CD4-positive, alpha-beta memory T cell (primary cell): Measurements from ENCODE around the gene NSD1. TPM values are rescaled to one million over a fixed set of nuclear protein-coding genes. Genes with fewer than 3 reads are reported as not detected.

Source experiments
- CTCF ChIA-PET: fragments of 350-600 bp; sonication (Branson Sonifier 250); formaldehyde crosslinking; loops from one replicate; lab custom pipeline; 2021; ENCODE audit warnings: inconsistent platforms; ENCODE audit not compliant: partially characterized antibody; lab: Charles Lee
- POLR2A ChIA-PET: fragments of 350-600 bp; sonication (Branson Sonifier 250); formaldehyde crosslinking; loops from one replicate; lab custom pipeline; 2021; ENCODE audit not compliant: partially characterized antibody; lab: Charles Lee
- DNase-seq, 5 donors: peaks; one replicate each; pipeline versions ENCODE4 v3.0.0 to v3.0.0-alpha.2; 2020 to 2022; ENCODE audit warnings: mixed read lengths in 1 of 5
- H3K27ac ChIP-seq: one replicate; pipeline ENCODE4 v1.7.0; 2013; ENCODE audit warnings: low read depth, low read length
- H3K27me3 ChIP-seq: 2 replicates; pipeline ENCODE4 v1.7.0; 2013; ENCODE audit warnings: mild to moderate bottlenecking, low read length, moderate library complexity; ENCODE audit not compliant: insufficient read depth
- H3K36me3 ChIP-seq: 2 replicates; pipeline ENCODE4 v1.7.0; 2013; ENCODE audit warnings: mild to moderate bottlenecking, low read length, moderate library complexity; ENCODE audit not compliant: insufficient read depth
- H3K4me1 ChIP-seq: 2 replicates; pipeline ENCODE4 v1.7.0; 2013; ENCODE audit warnings: mild to moderate bottlenecking, low read length, moderate library complexity; ENCODE audit not compliant: insufficient read depth
- H3K4me3 ChIP-seq, 2 donors: one replicate each; pipeline ENCODE4 v1.7.0; 2013; ENCODE audit warnings: low read length in 2 of 2, mild to moderate bottlenecking in 1 of 2
- H3K9me3 ChIP-seq, 2 donors: one replicate each; pipeline ENCODE4 v1.7.0; 2013; ENCODE audit warnings: low read length in 2 of 2, control low read depth in 1 of 2; ENCODE audit not compliant: control insufficient read depth in 1 of 2
- H3K27ac Mint-ChIP-seq, 7 donors: one replicate each; pipeline ENCODE4 v1.8.0; 2020 to 2021; ENCODE audit warnings: mixed read lengths in 7 of 7, mild to moderate bottlenecking in 6 of 7, inconsistent platforms in 3 of 7, moderate library complexity in 3 of 7
- H3K27me3 Mint-ChIP-seq, 2 donors: one replicate each; pipeline ENCODE4 v1.8.0; 2020 to 2021; ENCODE audit warnings: mixed read lengths in 2 of 2
- H3K36me3 Mint-ChIP-seq, 2 donors: one replicate each; pipeline ENCODE4 v1.8.0; 2020 to 2021; ENCODE audit warnings: mixed read lengths in 2 of 2, inconsistent platforms in 1 of 2, mild to moderate bottlenecking in 1 of 2
- H3K4me1 Mint-ChIP-seq, 4 donors: one replicate each; pipeline ENCODE4 v1.8.0; 2020 to 2021; ENCODE audit warnings: mixed read lengths in 4 of 4, mild to moderate bottlenecking in 1 of 4
- H3K4me3 Mint-ChIP-seq, 8 donors: one replicate each; pipeline ENCODE4 v1.8.0; 2020 to 2021; ENCODE audit warnings: mixed read lengths in 8 of 8, mild to moderate bottlenecking in 7 of 8, moderate library complexity in 6 of 8, inconsistent platforms in 3 of 8
- H3K9me3 Mint-ChIP-seq, 8 donors: one replicate each; pipeline ENCODE4 v1.8.0; 2020 to 2021; ENCODE audit warnings: mixed read lengths in 8 of 8, mild to moderate bottlenecking in 5 of 8, inconsistent platforms in 3 of 8, moderate library complexity in 1 of 8
- intact Hi-C: fragments of 100-400 bp; cut with micrococcal nuclease; formaldehyde crosslinking; loops from one replicate; pipeline ENCODE4 v1.15.1; 2023
- polyA plus RNA-seq, 2 donors: library from polyadenylated mRNA; unstranded; fragments of 300-500 nt; fragmentation: Illumina TruSeq; gene quantifications; one replicate each; pipeline ENCODE4 v1.2.3, GENCODE V29; 2021
- total RNA-seq, 2 experiments: library from RNA; stranded (reverse); gene quantifications; one replicate each; pipeline ENCODE4 v1.2.3, GENCODE V29; 2021

Gene NSD1
- total and polyA plus RNA-seq, 4 experiments from 2014 or later = 14.3 to 122 (median 90.0) TPM

- H3K4me1 ChIP-seq = peaks cover 65% of the 10 kb centered on the region
- H3K4me3 Mint-ChIP-seq = peak overlapping the region; percentile 36 to 97 (median 92)
Observed at GRCh38 chr5:177301503-177302165, 168.1 kb downstream of the NSD1 start.

DNA sequence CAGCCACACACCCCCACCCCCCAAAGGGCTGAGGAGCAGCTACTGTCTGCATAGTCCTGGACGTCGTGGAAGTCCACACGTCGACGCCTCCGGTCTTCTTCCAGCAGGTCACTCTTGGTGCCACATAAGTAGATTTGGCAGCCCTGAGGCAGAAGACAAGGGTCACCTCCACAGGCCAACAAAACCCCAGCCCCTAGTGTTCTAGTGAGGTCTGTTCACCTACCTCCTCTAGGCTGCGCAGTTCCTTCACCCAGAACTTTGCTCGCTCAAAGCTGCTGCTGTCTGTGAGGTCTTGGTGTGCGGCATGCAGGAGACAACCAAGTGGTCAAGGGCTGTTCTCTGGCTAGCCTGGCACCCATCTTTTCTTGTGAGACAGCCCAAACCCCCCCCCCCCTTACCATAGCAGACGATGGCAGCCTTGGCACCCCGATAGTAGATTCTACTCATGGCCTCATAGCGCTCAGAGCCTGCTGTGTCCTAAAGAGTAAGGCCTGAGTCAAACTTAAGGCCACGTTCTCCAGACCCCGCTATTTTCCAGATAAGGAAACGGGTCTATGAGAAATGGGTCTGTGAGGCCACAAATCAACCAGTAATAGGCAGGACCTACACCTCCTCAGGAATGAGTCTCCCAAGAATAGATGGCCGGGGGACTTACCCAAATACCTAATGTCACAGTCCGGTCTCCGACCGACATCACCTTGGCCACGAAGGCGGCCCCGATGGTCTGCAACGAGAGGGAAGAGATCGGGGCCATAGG is 169.0 kb downstream of the NSD1 start:
- peaks cover 18 to 36% of the 10 kb centered on the region in 2 donors for H3K36me3 Mint-ChIP-seq
- peaks cover 68% of the 10 kb centered on the region for H3K4me1 ChIP-seq
- CTCF ChIA-PET = interaction anchor here (0.8 to 4.8 kb wide), 5 partner anchors 8 to 199 kb away, joined by 3 to 16 read pairs (median 6); partner anchors contain the start of gene MXD3

More at GRCh38 chr5:177301503-177302165, 168.1 kb downstream of the NSD1 start:
- Mint-ChIP-seq H3K27me3 (no peaks in the 10 kb centered on the region), H3K4me1 (peaks cover 47 to 84% (median 68%) of the 10 kb centered on the region in 4 donors), H3K36me3 (peaks cover 14 to 35% of the 10 kb centered on the region in 2 donors), H3K9me3 (peaks cover 0 to 4% (median 0%) of the 10 kb centered on the region in 8 donors), H3K27ac (peak overlapping the region; percentile 82 to 90 (median 89))
- intact Hi-C loops = loop anchor here (2.0 to 5.0 kb wide), 3 partner anchors 61 to 187 kb away; partner anchors contain the start of gene NSD1
- peaks cover 3% of the 10 kb centered on the region for H3K36me3 ChIP-seq
- H3K27ac ChIP-seq = peak overlapping the region; percentile 51
- H3K27me3 ChIP-seq = no peaks in the 10 kb centered on the region
- DNase-seq = peak in 1 of 5 donors; percentile 69
- no peak overlapping the region for H3K4me3 ChIP-seq
- CTCF ChIA-PET = interaction anchor here (0.7 to 4.8 kb wide), 9 partner anchors 9 to 200 kb away, joined by 3 to 16 read pairs (median 4); partner anchors contain the start of gene MXD3
- POLR2A ChIA-PET = interaction anchor here (0.6 to 5.1 kb wide), 6 partner anchors 9 to 168 kb away, joined by 3 to 31 read pairs (median 4); partner anchors contain the start of genes MXD3 and NSD1
- H3K9me3 ChIP-seq = no peaks in the 10 kb centered on the region

DNA sequence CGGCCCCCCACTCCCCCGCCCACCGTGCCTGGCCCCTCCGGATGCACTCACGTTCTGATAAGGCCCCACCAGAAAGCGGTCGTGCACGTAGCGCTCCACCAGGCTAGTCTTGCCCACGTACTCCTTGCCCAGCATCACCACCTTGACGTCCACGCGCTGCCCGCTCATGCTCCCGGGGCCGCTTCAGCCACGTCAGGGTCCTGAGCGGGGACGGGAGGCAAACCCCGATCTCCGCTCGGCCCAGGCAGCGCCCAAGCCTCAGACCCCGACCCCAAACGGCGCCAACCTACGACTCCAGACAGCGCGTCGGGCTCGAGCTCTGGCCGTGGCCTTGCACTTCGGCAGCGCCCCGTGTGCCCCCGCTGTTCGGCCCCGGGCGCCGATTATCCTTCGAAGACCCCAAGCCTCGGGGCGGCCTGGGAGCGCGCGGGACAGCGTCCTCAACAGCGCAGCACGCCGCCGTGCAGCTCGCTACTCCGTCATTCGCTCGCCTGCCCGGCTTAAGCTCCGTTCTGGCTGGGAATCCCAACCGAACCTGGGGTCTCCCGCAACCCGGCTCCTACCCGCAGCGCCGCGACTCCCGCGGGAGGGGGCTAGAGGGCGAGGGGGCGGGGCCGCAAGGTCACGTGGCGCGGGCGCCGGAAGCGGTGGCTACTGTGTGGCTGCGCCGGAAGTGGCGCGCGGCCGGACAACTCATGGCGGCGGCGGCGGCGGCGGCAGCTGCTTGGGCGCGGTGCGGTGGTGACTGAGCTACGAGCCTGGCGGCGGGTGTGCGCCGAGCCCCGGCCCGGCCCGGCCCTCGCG is 169.8 kb downstream of the NSD1 start, which contains the start of the genes PRELID1 and RAB24:
TSS of gene PRELID1 (plus strand) at position 679 of the 804 bp plus-strand sequence. CDS start 187 bp downstream, outside the sequence.
TSS of gene RAB24 (minus strand) at position 599 of the 804 bp plus-strand sequence. CDS start at position 168, 431 bp downstream.
- Mint-ChIP-seq H3K4me1 (peaks cover 48 to 86% (median 69%) of the 10 kb centered on the region in 4 donors), H3K9me3 (peaks cover 0 to 4% (median 0%) of the 10 kb centered on the region in 8 donors), H3K27ac (peak within 1 kb of the TSS; percentile 84 to 97 (median 92)), H3K4me3 (peak within 1 kb of the TSS; percentile 91 to 97 (median 95)), H3K36me3 (peaks cover 18 to 36% of the 10 kb centered on the region in 2 donors), H3K27me3 (no peaks in the 10 kb centered on the region)
- Histone ChIP-seq H3K27me3 (no peaks in the 10 kb centered on the region), H3K27ac (peak within 1 kb of the TSS; percentile 78), H3K4me1 (peaks cover 68% of the 10 kb centered on the region), H3K36me3 (peaks cover 10% of the 10 kb centered on the region), H3K4me3 (peak within 1 kb of the TSS; percentile 84 to 94), H3K9me3 (no peaks in the 10 kb centered on the region)
- CTCF ChIA-PET = interaction anchor here (0.6 to 4.8 kb wide), 7 partner anchors 8 to 190 kb away, joined by 3 to 16 read pairs (median 5); no protein-coding TSS in a partner anchor
- intact Hi-C loops = loop anchor here (1.0 to 5.0 kb wide), 4 partner anchors 9 to 189 kb away; partner anchors contain the start of gene NSD1
- peak; percentile 84 to 88 (median 86) for DNase-seq
- POLR2A ChIA-PET = interaction anchor here (0.6 to 2.6 kb wide), 11 partner anchors 9 to 214 kb away, joined by 3 to 14 read pairs (median 4); partner anchors contain the start of genes DDX41, LMAN2, NSD1 and PDLIM7

More for the DNA sequence above, 169.0 kb downstream of the NSD1 start:
- Mint-ChIP-seq H3K4me3 (peak overlapping the region; percentile 87 to 97 (median 93)), H3K27ac (peak overlapping the region; percentile 82 to 94 (median 89)), H3K4me1 (peaks cover 48 to 86% (median 69%) of the 10 kb centered on the region in 4 donors), H3K27me3 (no peaks in the 10 kb centered on the region), H3K9me3 (peaks cover 0 to 4% (median 0%) of the 10 kb centered on the region in 8 donors)
- Histone ChIP-seq H3K27ac (peak overlapping the region; percentile 78), H3K9me3 (no peaks in the 10 kb centered on the region), H3K4me3 (peak overlapping the region; percentile 65 to 89), H3K36me3 (peaks cover 10% of the 10 kb centered on the region), H3K27me3 (no peaks in the 10 kb centered on the region)
- POLR2A ChIA-PET = interaction anchor here (0.6 to 5.1 kb wide), 9 partner anchors 8 to 215 kb away, joined by 3 to 31 read pairs (median 4); partner anchors contain the start of genes DDX41, MXD3 and NSD1
- peak in 1 of 5 donors; percentile 36 for DNase-seq
- intact Hi-C loops = loop anchor here (1.0 to 5.0 kb wide), 4 partner anchors 10 to 188 kb away; partner anchors contain the start of gene NSD1

DNA sequence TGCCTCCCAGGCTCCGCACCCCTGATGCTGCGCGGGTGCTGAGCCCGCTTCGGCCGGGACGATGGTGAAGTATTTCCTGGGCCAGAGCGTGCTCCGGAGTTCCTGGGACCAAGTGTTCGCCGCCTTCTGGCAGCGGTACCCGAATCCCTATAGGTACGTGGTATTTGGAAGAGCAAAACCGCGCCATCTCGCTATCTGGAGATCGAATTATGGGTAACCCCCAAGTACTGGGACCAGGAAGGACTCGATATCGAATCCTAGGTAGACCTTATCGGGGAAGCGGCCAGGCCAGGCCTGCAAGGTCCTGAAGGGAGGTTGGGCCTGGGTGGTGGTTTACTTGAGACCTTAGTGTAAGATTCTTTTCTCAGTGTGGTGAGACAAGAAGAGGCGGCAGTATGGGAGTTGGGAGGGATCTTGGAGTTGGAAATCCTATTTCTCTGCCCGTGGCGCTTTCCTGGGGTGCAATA is 170.4 kb downstream of the NSD1 start:
- H3K4me3 ChIP-seq = peak overlapping the region; percentile 84 to 94
- Mint-ChIP-seq H3K27ac (peak overlapping the region; percentile 84 to 97 (median 92)), H3K9me3 (peaks cover 0 to 5% (median 0%) of the 10 kb centered on the region in 8 donors), H3K36me3 (peaks cover 18 to 34% of the 10 kb centered on the region in 2 donors), H3K4me1 (peaks cover 46 to 83% (median 68%) of the 10 kb centered on the region in 4 donors), H3K27me3 (no peaks in the 10 kb centered on the region), H3K4me3 (peak overlapping the region; percentile 91 to 97 (median 95))
- peaks cover 10% of the 10 kb centered on the region for H3K36me3 ChIP-seq
- H3K27me3 ChIP-seq = no peaks in the 10 kb centered on the region
- H3K9me3 ChIP-seq = no peaks in the 10 kb centered on the region
- intact Hi-C loops = loop anchor here (1.0 to 5.0 kb wide), 4 partner anchors 8 to 189 kb away; partner anchors contain the start of gene NSD1
- ChIA-PET CTCF (interaction anchor here (0.6 to 4.8 kb wide), 7 partner anchors 9 to 190 kb away, joined by 3 to 16 read pairs (median 5); no protein-coding TSS in a partner anchor), POLR2A (interaction anchor here (0.6 to 2.6 kb wide), 13 partner anchors 9 to 213 kb away, joined by 3 to 14 read pairs (median 4); partner anchors contain the start of genes DDX41, LMAN2, NSD1 and PDLIM7)
- H3K27ac ChIP-seq = peak overlapping the region; percentile 78
- DNase-seq = peak in 1 of 5 donors; percentile 63
- H3K4me1 ChIP-seq = peaks cover 68% of the 10 kb centered on the region

GRCh38 chr5:177304392-177305119 is 171.0 kb downstream of the NSD1 start:
- peak in 1 of 5 donors; percentile 61 for DNase-seq
- CTCF ChIA-PET = interaction anchor here (0.6 to 4.8 kb wide), 5 partner anchors 32 to 194 kb away, joined by 3 to 16 read pairs (median 3); no protein-coding TSS in a partner anchor
- H3K36me3 ChIP-seq = peaks cover 10% of the 10 kb centered on the region

More at GRCh38 chr5:177304392-177305119, 171.0 kb downstream of the NSD1 start:
- Histone ChIP-seq H3K9me3 (no peaks in the 10 kb centered on the region), H3K4me1 (peaks cover 67% of the 10 kb centered on the region), H3K4me3 (peak overlapping the region; percentile 84 to 94), H3K27ac (peak overlapping the region; percentile 78), H3K27me3 (no peaks in the 10 kb centered on the region)
- peak overlapping the region; percentile 84 to 97 (median 92) for H3K27ac Mint-ChIP-seq
- peaks cover 0 to 6% (median 0%) of the 10 kb centered on the region in 8 donors for H3K9me3 Mint-ChIP-seq
- POLR2A ChIA-PET = interaction anchor here (1.2 to 2.6 kb wide), 5 partner anchors 8 to 171 kb away, joined by 3 to 14 read pairs (median 5); partner anchors contain the start of genes LMAN2 and NSD1
- no peaks in the 10 kb centered on the region for H3K27me3 Mint-ChIP-seq
- peak overlapping the region; percentile 91 to 97 (median 95) for H3K4me3 Mint-ChIP-seq
- H3K36me3 Mint-ChIP-seq = peaks cover 18 to 34% of the 10 kb centered on the region in 2 donors
- H3K4me1 Mint-ChIP-seq = peaks cover 44 to 83% (median 65%) of the 10 kb centered on the region in 4 donors
- intact Hi-C loops = loop anchor here (5.0 kb wide), 2 partner anchors 58 to 172 kb away; partner anchors contain the start of gene NSD1
